B cell (primary cell): ENCODE measurements around the gene MFSD6L.

Experiments used
- CTCF ChIP-seq: fragments of 200-600 bp; IDR thresholded peaks from one replicate; pipeline ENCODE4 v1.8.0; 2022; ENCODE audit warnings: antibody characterized with exemption, mild to moderate bottlenecking
- EZH2 ChIP-seq: IDR thresholded peaks from 2 replicates; pipeline ENCODE4 v1.6.1; 2012; ENCODE audit warnings: borderline replicate concordance, low read depth, mild to moderate bottlenecking, moderate library complexity, low read length; ENCODE audit not compliant: insufficient read depth, poor library complexity, severe bottlenecking

GRCh38 chr17:8776248-8776647 is 22.9 kb downstream of the MFSD6L start:
- TF ChIP-seq CTCF (no peak), EZH2 (no peak)
